Daoy (cell line): ENCODE results near the gene SYCN. TPM values are rescaled to one million over a fixed set of nuclear protein-coding genes. Genes with fewer than 3 reads are reported as not detected.
"Not testable (repeated sequence)": the region's sequence is repeated elsewhere in the genome, so short reads cannot be mapped to it uniquely, and the experiment has no call there.

Source experiments
- DNase-seq: peaks from one replicate; pipeline ENCODE4 v3.0.0-alpha.2; 2015; ENCODE audit warnings: low read depth
- total RNA-seq: library from RNA; depleted of rRNA; stranded (reverse); fragments of >200 nt; shearing (Covaris generic); gene quantifications from 2 replicates; pipeline ENCODE4 v1.2.3, GENCODE V29; 2014; rRNA removed

The SYCN gene
- total RNA-seq: not detected in 2 replicates

- no peak for DNase-seq
Observed at GRCh38 chr19:39203372-39204341, at the start of gene SYCN. SYCN (minus strand) TSS chr19:39204263; CDS start chr19:39204254, 9 bp downstream.

GRCh38 chr19:39253374-39254149, 49.5 kb upstream of the SYCN start:
- DNase-seq: no peak

- DNase-seq: no peak
Observed at GRCh38 chr19:39252458-39252857, 48.4 kb upstream of the SYCN start.

- no peak for DNase-seq
Observed at GRCh38 chr19:39251846-39252245, 47.8 kb upstream of the SYCN start.

GRCh38 chr19:39251081-39251480, 47.0 kb upstream of the SYCN start:
- DNase-seq: no peak

- DNase-seq: no peak
Observed at GRCh38 chr19:39248806-39249205, 44.7 kb upstream of the SYCN start, which contains the start of gene IFNL4. IFNL4 (minus strand) TSS chr19:39248856.

GRCh38 chr19:39247701-39248664, 43.9 kb upstream of the SYCN start:
- DNase-seq: peak; percentile 33

GRCh38 chr19:39246951-39247669, 43.0 kb upstream of the SYCN start:
- DNase-seq: peak; percentile 62

GRCh38 chr19:39245166-39245565, 41.1 kb upstream of the SYCN start:
- DNase-seq: not testable (repeated sequence)

GRCh38 chr19:39244410-39245100, 40.5 kb upstream of the SYCN start, which contains the start of gene IFNL3:
IFNL3 (minus strand) TSS chr19:39245006; CDS start chr19:39244967, 39 bp downstream.
- DNase-seq: not testable (repeated sequence)

- DNase-seq: not testable (repeated sequence)
Observed at GRCh38 chr19:39243741-39244140, 39.7 kb upstream of the SYCN start.

- no peak for DNase-seq
Observed at GRCh38 chr19:39240421-39240820, 36.4 kb upstream of the SYCN start.

- no peak for DNase-seq
Observed at GRCh38 chr19:39238944-39239343, 34.9 kb upstream of the SYCN start.

GRCh38 chr19:39238209-39238608, 34.1 kb upstream of the SYCN start:
- DNase-seq: no peak

GRCh38 chr19:39237200-39238184, 33.4 kb upstream of the SYCN start:
- DNase-seq: peak; percentile 38

GRCh38 chr19:39236527-39236926, 32.5 kb upstream of the SYCN start:
- no peak for DNase-seq

- DNase-seq: no peak
Observed at GRCh38 chr19:39232708-39233107, 28.6 kb upstream of the SYCN start.

GRCh38 chr19:39230096-39230764, 26.2 kb upstream of the SYCN start:
- DNase-seq: no peak
